Erythroblast (primary cell): ENCODE measurements around the gene UBE2O.

Experiments used
- GATA1 ChIP-seq: IDR thresholded peaks from 2 replicates; pipeline ENCODE4 v1.6.1; 2011; ENCODE audit warnings: low read depth, mild to moderate bottlenecking, control low read depth, low read length, moderate library complexity
- POLR2A ChIP-seq: IDR thresholded peaks from 2 replicates; pipeline ENCODE4 v1.6.1; 2011; ENCODE audit warnings: mild to moderate bottlenecking, low read length

GRCh38 chr17:76414334-76415295 lies 38.3 kb downstream of the UBE2O start:
- TF ChIP-seq POLR2A (no peak), GATA1 (no peak)
